GM12878 (cell line): ENCODE results near the gene RAD9A. TPM values are rescaled to one million over a fixed set of nuclear protein-coding genes. Genes with fewer than 3 reads are reported as not detected.

Experiments
- ATAC-seq: fragments of 200-7000 bp; cut with Tn5 transposase; 3 replicates; pipeline ENCODE4 v1.9.1; 2020; ENCODE audit warnings: mild to moderate bottlenecking, moderate library complexity
- BruUV-seq: library from RNA; stranded (reverse); fragments of 400-500 nt; replicated peaks from 2 replicates; lab custom pipeline; 2021; lab: Mats Ljungman, UMichigan
- CTCF ChIA-PET: fragments of 300-600 bp; sonication (Branson Sonifier 250); formaldehyde crosslinking; extraction: SDS; loops from one replicate; lab custom pipeline; 2021; ENCODE audit warnings: inconsistent platforms; lab: Yijun Ruan, JAX
- POLR2A ChIA-PET: fragments of 350-600 bp; formaldehyde crosslinking; extraction: SDS; loops from one replicate; lab custom pipeline; 2021; ENCODE audit warnings: inconsistent platforms; lab: Charles Lee
- RAD21 ChIA-PET: fragments of 300-600 bp; sonication (Branson Sonifier 250); formaldehyde crosslinking; loops from one replicate; lab custom pipeline; 2023; ENCODE audit warnings: antibody characterized with exemption; ENCODE audit not compliant: unreplicated experiment; lab: Charles Lee
- SMC1A ChIA-PET: fragments of 300-600 bp; sonication (Branson Sonifier 250); formaldehyde crosslinking; loops from one replicate; lab custom pipeline; 2023; ENCODE audit not compliant: unreplicated experiment, uncharacterized antibody; lab: Charles Lee
- DNase-seq: peaks from one replicate; pipeline ENCODE4 v3.0.0-alpha.2; 2011; ENCODE audit warnings: low read depth, low spot score
- FAIRE-seq: peaks from 3 replicates; lab custom pipeline; 2011; peaks lifted over from hg19 to GRCh38; lab: Jason Lieb, UNC
- H2AFZ ChIP-seq: 2 replicates; pipeline ENCODE4 v1.6.0; 2011; ENCODE audit warnings: low read depth, low read length, control low read depth; ENCODE audit not compliant: control insufficient read depth
- H3K27ac ChIP-seq: 2 replicates; pipeline ENCODE4 v1.5.1; 2011; ENCODE audit warnings: control low read depth; ENCODE audit not compliant: control insufficient read depth, insufficient read depth
- H3K27me3 ChIP-seq, 2 experiments: replicated peaks in 1 of 2; 2 replicates each; pipeline versions ENCODE4 v1.6.0 to v1.6.1; 2011; ENCODE audit warnings: low read length in 1 of 2; ENCODE audit not compliant: control insufficient read depth in 2 of 2, insufficient read depth in 2 of 2
- H3K36me3 ChIP-seq, 2 experiments: 2 replicates each; pipeline ENCODE4 v1.5.1; 2011; ENCODE audit warnings: low read length in 1 of 2; ENCODE audit not compliant: control insufficient read depth in 2 of 2, insufficient read depth in 2 of 2
- H3K4me1 ChIP-seq: 2 replicates; pipeline ENCODE4 v1.6.1; 2011; ENCODE audit warnings: mild to moderate bottlenecking, low read length, moderate library complexity, mixed read lengths; ENCODE audit not compliant: control insufficient read depth, insufficient read depth
- H3K4me2 ChIP-seq: 2 replicates; pipeline ENCODE4 v1.6.0; 2011; ENCODE audit warnings: control low read depth; ENCODE audit not compliant: control insufficient read depth, insufficient read depth
- H3K4me3 ChIP-seq: fragments of 200-600 bp; sonication (generic); 2 replicates; pipeline ENCODE4 v1.5.1; 2016
- H3K79me2 ChIP-seq: 2 replicates; pipeline ENCODE4 v1.6.0; 2011; ENCODE audit warnings: low read length; ENCODE audit not compliant: control insufficient read depth, insufficient read depth
- H3K9ac ChIP-seq: 2 replicates; pipeline ENCODE4 v1.8.0; 2011; ENCODE audit warnings: low read length, control low read depth, mixed read lengths; ENCODE audit not compliant: control insufficient read depth, insufficient read depth
- H3K9me3 ChIP-seq: replicated peaks from 3 replicates; pipeline ENCODE4 v1.5.1; 2011; ENCODE audit warnings: mild to moderate bottlenecking, low read length; ENCODE audit not compliant: control insufficient read depth, insufficient read depth
- H4K20me1 ChIP-seq: 2 replicates; pipeline ENCODE4 v1.6.0; 2011; ENCODE audit not compliant: control insufficient read depth, insufficient read depth
- BCL3 ChIP-seq: IDR thresholded peaks from 2 replicates; pipeline ENCODE4 v1.6.1; 2011; ENCODE audit warnings: borderline replicate concordance, low read depth, mild to moderate bottlenecking, moderate library complexity, low read length; ENCODE audit not compliant: insufficient read depth, poor library complexity, severe bottlenecking
- EED ChIP-seq: sonication (generic); IDR thresholded peaks from 2 replicates; pipeline ENCODE4 v1.6.1; 2016; ENCODE audit warnings: antibody characterized with exemption, low read depth
- ETV6 ChIP-seq, 2 experiments: fragments of 450-650 bp in 1 of 2; IDR thresholded peaks in 1 of 2; conservative IDR thresholded peaks in 1 of 2; 2 replicates each; pipeline ENCODE4 v1.6.1; 2014; ENCODE audit warnings: antibody characterized with exemption in 1 of 2, borderline replicate concordance in 1 of 2, low read depth in 1 of 2, mild to moderate bottlenecking in 1 of 2, moderate library complexity in 1 of 2
- HDGF ChIP-seq: fragments of 450-650 bp; IDR thresholded peaks from 2 replicates; pipeline ENCODE4 v1.6.1; 2016; ENCODE audit warnings: antibody characterized with exemption
- IKZF1 ChIP-seq: fragments of 450-650 bp; conservative IDR thresholded peaks from 2 replicates; pipeline ENCODE4 v1.6.1; 2017; ENCODE audit warnings: antibody characterized with exemption, mild to moderate bottlenecking
- IRF3 ChIP-seq: fragments of 450-650 bp; IDR thresholded peaks from 2 replicates; pipeline ENCODE4 v1.6.1; 2014; ENCODE audit warnings: mild to moderate bottlenecking
- LARP7 ChIP-seq: fragments of 450-650 bp; IDR thresholded peaks from 2 replicates; pipeline ENCODE4 v1.6.1; 2017; ENCODE audit warnings: mild to moderate bottlenecking
- NBN ChIP-seq: fragments of 450-650 bp; IDR thresholded peaks from 2 replicates; pipeline ENCODE4 v1.6.1; 2016
- NR2F1 ChIP-seq: fragments of 450-650 bp; conservative IDR thresholded peaks from 2 replicates; pipeline ENCODE4 v1.6.1; 2017; ENCODE audit warnings: mild to moderate bottlenecking
- PAX5 ChIP-seq: IDR thresholded peaks from 2 replicates; pipeline ENCODE4 v1.6.1; 2011; ENCODE audit warnings: low read depth, low read length, borderline replicate concordance
- RELB ChIP-seq: fragments of 450-650 bp; IDR thresholded peaks from 2 replicates; pipeline ENCODE4 v1.6.1; 2017; ENCODE audit warnings: low read depth, mild to moderate bottlenecking, moderate library complexity
- SMARCA5 ChIP-seq: fragments of 450-650 bp; IDR thresholded peaks from 2 replicates; pipeline ENCODE4 v1.6.1; 2017; ENCODE audit warnings: mild to moderate bottlenecking
- SMC3 ChIP-seq: IDR thresholded peaks from 2 replicates; pipeline ENCODE4 v1.6.1; 2011; ENCODE audit warnings: low read length, improper control_type of control experiment, borderline replicate concordance
- ZNF384 ChIP-seq: IDR thresholded peaks from 2 replicates; pipeline ENCODE4 v1.6.1; 2012; ENCODE audit warnings: low read depth, mild to moderate bottlenecking, low read length, improper control_type of control experiment, borderline replicate concordance
- WGBS: methylation state at CpG from one replicate; pipeline ENCODE4 v1.1.6; 2016; ENCODE audit warnings: low lambda C conversion rate; ENCODE audit not compliant: insufficient replicate concordance, insufficient coverage; ENCODE audit errors: missing lambda C conversion rate; 5-methylcytosine and 5-hydroxymethylcytosine counted together
- in situ Hi-C: fragments of 300-500 bp; cut with MboI; formaldehyde crosslinking; loops from 9 replicates; pipeline ENCODE4 v1.14.3; 2018; ENCODE audit warnings: mixed read lengths
- intact Hi-C: fragments of 100-400 bp; cut with micrococcal nuclease; formaldehyde crosslinking; loops from one replicate; pipeline ENCODE4 v1.14.2; 2022; ENCODE audit not compliant: unreplicated experiment
- polyA plus RNA-seq, 11 experiments: library from polyadenylated mRNA; depleted of rRNA in 4 of 11; unstranded in 6 of 11; stranded (reverse) in 5 of 11; fragments of >200 nt; fragmentation: Nextera tagmentation in 4 of 11; fragmentation: Illumina TruSeq in 1 of 11; extraction: Ambion mirVana in 4 of 11; extraction: Trizol in 1 of 11; gene quantifications; 1 replicate in 1 of 11; 2 replicates in 10 of 11; pipeline versions ENCODE4 v1.2.1 to v1.2.3, GENCODE V29; 2011 to 2016; ENCODE audit warnings: inconsistent platforms in 2 of 11, missing spikeins in 2 of 11, low read depth in 1 of 11
- total RNA-seq, 4 experiments: library from RNA; depleted of rRNA in 3 of 4; stranded (reverse); fragments of >200 nt in 3 of 4; fragmentation: Illumina TruSeq in 1 of 4; extraction: Trizol in 1 of 4; gene quantifications; 2 replicates each; pipeline versions ENCODE4 v1.2.1 to v1.2.3, GENCODE V29; 2013 to 2021
- TF ChIP-seq, protein P1 (sequence below), 3 experiments: IDR thresholded peaks in 2 of 3; conservative IDR thresholded peaks in 1 of 3; 2 replicates each; pipeline ENCODE4 v1.5.1; 2011; ENCODE audit warnings: low read depth in 3 of 3, low read length in 3 of 3, mild to moderate bottlenecking in 3 of 3, control low read depth in 2 of 3, moderate library complexity in 2 of 3, inconsistent platforms in 1 of 3, mixed read lengths in 1 of 3; ENCODE audit not compliant: control insufficient read depth in 2 of 3, insufficient read depth in 1 of 3; ENCODE audit errors: extremely low read depth in 1 of 3

Gene RAD9A
- total and polyA plus RNA-seq, 10 of the 15 experiments (the other 5 are each of a cell fraction or from before 2014, with no cell fraction given), result 1.1 to 36.2 (median 19.8) TPM

GRCh38 chr11:67439321-67440228, 47.8 kb downstream of the RAD9A start:
- ChIA-PET SMC1A (interaction anchor here (1.8 to 4.2 kb wide), 6 partner anchors 12 to 46 kb away, joined by 10 to 46 read pairs (median 26); partner anchors contain the start of genes AIP, PPP1CA, RPS6KB2 and TBC1D10C), CTCF (interaction anchor here (0.7 to 4.3 kb wide), 9 partner anchors 12 to 135 kb away, joined by 3 to 53 read pairs (median 3); partner anchors contain the start of genes PPP1CA, TBC1D10C and TMEM134), POLR2A (interaction anchor here (0.7 to 4.7 kb wide), 10 partner anchors 11 to 59 kb away, joined by 3 to 95 read pairs (median 15); partner anchors contain the start of genes PPP1CA, RPS6KB2, TBC1D10C and TMEM134), RAD21 (interaction anchor here (0.9 to 7.2 kb wide), 7 partner anchors 20 to 86 kb away, joined by 3 to 112 read pairs (median 6); partner anchors contain the start of genes AIP, CLCF1, POLD4 and PPP1CA)
- BruUV-seq, result no TSS peak
- Histone ChIP-seq H3K4me3 (peak overlapping the region; percentile 90), H3K79me2 (peaks cover 47% of the 10 kb centered on the region), H3K4me2 (peak overlapping the region; percentile 86), H3K9me3 (no peaks in the 10 kb centered on the region), H3K27me3 (no peaks in the 10 kb centered on the region), H3K36me3 (peaks cover 0 to 14% of the 10 kb centered on the region in 2 experiments; a peak in 3 of 4 replicates), H3K9ac (peak overlapping the region; percentile 99), H2AFZ (no peak overlapping the region), H3K4me1 (peaks cover 29% of the 10 kb centered on the region), H3K27ac (peak overlapping the region; percentile 99), H4K20me1 (no peaks in the 10 kb centered on the region)
- no peak for ATAC-seq
- no peak for DNase-seq
- in situ Hi-C loops, result no loop called here
- 61% methylated on average over 31 of the region's 31 CpGs for WGBS
- peak; percentile 71 for FAIRE-seq
- intact Hi-C loops, result loop anchor here (5.0 kb wide), 1 partner anchor 37 kb away; the partner anchor contains the start of genes PPP1CA and TBC1D10C
- no peak for TF ChIP-seq LARP7
- TF ChIP-seq NBN, result 0 out of 2 replicates have a peak, but pooled peaks have one; percentile 18
- peak; percentile 10 for TF ChIP-seq BCL3
- no peak for TF ChIP-seq ETV6 (conservative IDR thresholded peaks at IDR 0.05 in 1 of 2, IDR thresholded peaks at IDR 0.05 in 1 of 2; ENCODE audit: borderline replicate concordance in 1 of 2, low read depth in 1 of 2)
- peak; percentile 54 for TF ChIP-seq IKZF1
- 0 out of 2 replicates have a peak, but pooled peaks have one; percentile 65 for TF ChIP-seq HDGF
- TF ChIP-seq, protein P1, sequence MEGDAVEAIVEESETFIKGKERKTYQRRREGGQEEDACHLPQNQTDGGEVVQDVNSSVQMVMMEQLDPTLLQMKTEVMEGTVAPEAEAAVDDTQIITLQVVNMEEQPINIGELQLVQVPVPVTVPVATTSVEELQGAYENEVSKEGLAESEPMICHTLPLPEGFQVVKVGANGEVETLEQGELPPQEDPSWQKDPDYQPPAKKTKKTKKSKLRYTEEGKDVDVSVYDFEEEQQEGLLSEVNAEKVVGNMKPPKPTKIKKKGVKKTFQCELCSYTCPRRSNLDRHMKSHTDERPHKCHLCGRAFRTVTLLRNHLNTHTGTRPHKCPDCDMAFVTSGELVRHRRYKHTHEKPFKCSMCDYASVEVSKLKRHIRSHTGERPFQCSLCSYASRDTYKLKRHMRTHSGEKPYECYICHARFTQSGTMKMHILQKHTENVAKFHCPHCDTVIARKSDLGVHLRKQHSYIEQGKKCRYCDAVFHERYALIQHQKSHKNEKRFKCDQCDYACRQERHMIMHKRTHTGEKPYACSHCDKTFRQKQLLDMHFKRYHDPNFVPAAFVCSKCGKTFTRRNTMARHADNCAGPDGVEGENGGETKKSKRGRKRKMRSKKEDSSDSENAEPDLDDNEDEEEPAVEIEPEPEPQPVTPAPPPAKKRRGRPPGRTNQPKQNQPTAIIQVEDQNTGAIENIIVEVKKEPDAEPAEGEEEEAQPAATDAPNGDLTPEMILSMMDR (IDR thresholded peaks at IDR 0.05 in 2 of 3, conservative IDR thresholded peaks at IDR 0.05 in 1 of 3; ENCODE audit: control insufficient read depth in 2 of 3, extremely low read depth in 1 of 3, insufficient read depth in 1 of 3, low read depth in 3 of 3, low read length in 3 of 3), result peak; percentile 23 to 49 (median 24); a peak in 4 of 6 replicates
- TF ChIP-seq SMARCA5, result 0 out of 2 replicates have a peak, but pooled peaks have one; percentile 21
- no peak; the same call in 1 of the 2 replicates for TF ChIP-seq PAX5
- 0 out of 2 replicates have a peak, but pooled peaks have one; percentile 24 for TF ChIP-seq NR2F1
- TF ChIP-seq EED, result peak; percentile 42
- TF ChIP-seq SMC3, result 0 out of 2 replicates have a peak, but pooled peaks have one; percentile 3
- TF ChIP-seq IRF3, result no peak
- TF ChIP-seq ZNF384, result no peak
- TF ChIP-seq RELB, result 0 out of 2 replicates have a peak, but pooled peaks have one; percentile 18
